MM.1S (cell line): ENCODE measurements around the gene CERS5.

Experiments used
- DNase-seq: peaks from one replicate; pipeline ENCODE4 v3.0.0-alpha.2; 2015
- H2AFZ ChIP-seq: fragments of 300-600 bp; sonication (generic); 2 replicates; pipeline ENCODE4 v1.6.0; 2016; ENCODE audit warnings: antibody characterized with exemption, low read length
- H3F3A ChIP-seq: fragments of 300-600 bp; sonication (generic); 2 replicates; pipeline ENCODE4 v1.6.1; 2016; ENCODE audit warnings: mild to moderate bottlenecking, antibody characterized with exemption, low read length, moderate library complexity, mixed read lengths; ENCODE audit not compliant: insufficient read depth
- H3K27ac ChIP-seq: fragments of 300-600 bp; sonication (generic); 2 replicates; pipeline ENCODE4 v1.5.1; 2016; ENCODE audit warnings: mild to moderate bottlenecking, low read length
- H3K27me3 ChIP-seq: fragments of 300-600 bp; sonication (generic); replicated peaks from 2 replicates; pipeline ENCODE4 v1.6.0; 2016; ENCODE audit warnings: low read length; ENCODE audit not compliant: insufficient read depth
- H3K36me3 ChIP-seq: fragments of 300-600 bp; sonication (generic); replicated peaks from 2 replicates; pipeline ENCODE4 v1.6.1; 2016; ENCODE audit warnings: mild to moderate bottlenecking, low read length, mixed read lengths; ENCODE audit not compliant: insufficient read depth
- H3K4me1 ChIP-seq: fragments of 300-600 bp; sonication (generic); 2 replicates; pipeline ENCODE4 v1.6.1; 2016; ENCODE audit warnings: low read length, mixed read lengths
- H3K4me2 ChIP-seq: fragments of 300-600 bp; sonication (generic); 2 replicates; pipeline ENCODE4 v1.6.0; 2016; ENCODE audit warnings: low read depth, low read length
- H3K4me3 ChIP-seq: fragments of 300-600 bp; sonication (generic); 2 replicates; pipeline ENCODE4 v1.5.1; 2016; ENCODE audit warnings: low read length, mixed read lengths
- H3K79me2 ChIP-seq: fragments of 300-600 bp; sonication (generic); 2 replicates; pipeline ENCODE4 v1.6.1; 2016; ENCODE audit warnings: mixed run types, low read length, mixed read lengths
- H3K9ac ChIP-seq: fragments of 300-600 bp; sonication (generic); 2 replicates; pipeline ENCODE4 v1.6.1; 2016; ENCODE audit warnings: low read length, mixed read lengths
- H3K9me2 ChIP-seq: fragments of 300-600 bp; sonication (generic); replicated peaks from 2 replicates; pipeline ENCODE4 v1.6.1; 2016; ENCODE audit warnings: mild to moderate bottlenecking, low read length, mixed read lengths; ENCODE audit not compliant: insufficient read depth
- H3K9me3 ChIP-seq: fragments of 300-600 bp; sonication (generic); replicated peaks from 2 replicates; pipeline ENCODE4 v1.6.1; 2016; ENCODE audit warnings: mild to moderate bottlenecking, low read length, mixed read lengths; ENCODE audit not compliant: insufficient read depth
- H4K20me1 ChIP-seq: fragments of 300-600 bp; sonication (generic); 2 replicates; pipeline ENCODE4 v1.6.1; 2016; ENCODE audit warnings: mild to moderate bottlenecking, low read length, moderate library complexity, mixed read lengths; ENCODE audit not compliant: insufficient read depth
- CTCF ChIP-seq: fragments of 300-600 bp; sonication (generic); IDR thresholded peaks from 2 replicates; pipeline ENCODE4 v1.5.1; 2016; ENCODE audit warnings: antibody characterized with exemption, low read length, mixed read lengths
- EZH2 ChIP-seq: fragments of 300-600 bp; sonication (generic); optimal IDR thresholded peaks from 2 replicates; pipeline ENCODE3; 2017; ENCODE audit warnings: low read depth, mild to moderate bottlenecking, antibody characterized with exemption, low read length, mixed read lengths
- EZH2phosphoT487 ChIP-seq: fragments of 300-600 bp; sonication (generic); IDR thresholded peaks from 2 replicates; pipeline ENCODE4 v1.6.1; 2018; ENCODE audit warnings: antibody characterized with exemption, low read length

The CERS5 gene

GRCh38 chr12:50201987-50202521 is 34.9 kb upstream of the CERS5 start:
- Histone ChIP-seq H3K9ac (no peak overlapping the region), H3K4me1 (no peaks in the 10 kb centered on the region), H3K9me2 (no peaks in the 10 kb centered on the region), H3K79me2 (no peaks in the 10 kb centered on the region), H3K4me2 (no peak overlapping the region), H3K36me3 (no peaks in the 10 kb centered on the region), H3K27ac (no peak overlapping the region), H4K20me1 (no peaks in the 10 kb centered on the region), H2AFZ (no peak overlapping the region), H3K4me3 (no peak overlapping the region), H3K9me3 (no peaks in the 10 kb centered on the region), H3F3A (no peaks in the 10 kb centered on the region), H3K27me3 (no peaks in the 10 kb centered on the region)
- TF ChIP-seq EZH2phosphoT487 (no peak), EZH2 (no peak), CTCF (no peak)
- DNase-seq, result no peak

DNA sequence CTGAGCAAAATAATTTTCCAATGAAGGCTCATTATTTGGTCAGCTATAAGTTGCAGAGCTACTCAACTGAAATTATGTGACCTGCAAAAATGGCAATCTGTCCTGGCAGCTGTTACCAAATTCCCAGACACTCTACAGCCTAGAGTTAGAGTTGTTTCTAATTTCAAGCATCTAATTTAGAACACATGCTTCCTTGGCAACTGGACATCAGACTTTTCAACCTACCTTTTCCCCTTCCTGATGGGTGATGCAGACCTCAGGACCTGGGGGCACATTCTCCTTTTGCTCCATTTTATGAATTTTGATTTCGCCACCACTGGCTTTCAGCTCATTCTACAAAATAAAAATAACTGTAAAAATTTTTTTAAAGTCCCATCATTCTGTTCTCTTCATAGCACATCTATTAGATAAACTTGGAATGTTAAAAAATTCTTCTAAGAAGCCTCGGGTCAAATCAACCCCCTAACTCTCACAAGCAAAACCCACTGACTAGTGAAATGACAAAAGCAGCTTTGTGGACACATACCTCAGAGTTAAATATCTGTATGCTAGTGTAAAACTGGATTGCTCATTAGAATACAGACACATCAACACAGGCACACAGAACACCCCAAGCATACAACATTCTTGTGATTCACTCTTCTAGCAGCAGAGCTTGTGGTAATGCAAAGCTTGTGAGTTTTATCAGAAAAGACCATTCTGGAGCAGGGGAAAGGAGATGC is 33.5 kb upstream of the CERS5 start:
- Histone ChIP-seq H3K27ac (no peak overlapping the region), H3K4me3 (no peak overlapping the region), H3F3A (no peaks in the 10 kb centered on the region), H3K4me2 (no peak overlapping the region), H4K20me1 (no peaks in the 10 kb centered on the region), H3K4me1 (no peaks in the 10 kb centered on the region), H3K27me3 (no peaks in the 10 kb centered on the region), H3K79me2 (no peaks in the 10 kb centered on the region), H3K9me3 (no peaks in the 10 kb centered on the region), H3K9me2 (no peaks in the 10 kb centered on the region), H2AFZ (no peak overlapping the region), H3K9ac (no peak overlapping the region), H3K36me3 (no peaks in the 10 kb centered on the region)
- TF ChIP-seq EZH2phosphoT487, result no peak
- TF ChIP-seq EZH2, result no peak
- no peak for TF ChIP-seq CTCF
- no peak for DNase-seq

- no peak overlapping the region for H3K4me2 ChIP-seq
- H3K9me3 ChIP-seq, result no peaks in the 10 kb centered on the region
- H3K4me1 ChIP-seq, result no peaks in the 10 kb centered on the region
- no peaks in the 10 kb centered on the region for H3F3A ChIP-seq
- no peak overlapping the region for H3K9ac ChIP-seq
- H4K20me1 ChIP-seq, result no peaks in the 10 kb centered on the region
- no peak overlapping the region for H3K27ac ChIP-seq
- no peaks in the 10 kb centered on the region for H3K79me2 ChIP-seq
- no peaks in the 10 kb centered on the region for H3K27me3 ChIP-seq
- no peaks in the 10 kb centered on the region for H3K9me2 ChIP-seq
- no peak for DNase-seq
- H3K4me3 ChIP-seq, result no peak overlapping the region
- H2AFZ ChIP-seq, result no peak overlapping the region
- no peaks in the 10 kb centered on the region for H3K36me3 ChIP-seq
- TF ChIP-seq EZH2, result no peak
- TF ChIP-seq EZH2phosphoT487, result no peak
- no peak for TF ChIP-seq CTCF
These were observed 31.7 kb upstream of the CERS5 start for GRCh38 chr12:50198829-50199228.
